H9 (cell line): ENCODE measurements around the gene YPEL4. TPM values are rescaled to one million over a fixed set of nuclear protein-coding genes. Genes with fewer than 3 reads are reported as not detected.

Experiments used
- DNase-seq: peaks from one replicate; pipeline ENCODE4 v3.0.0-alpha.2; 2017
- H2AFZ ChIP-seq: one replicate; pipeline ENCODE4 v1.6.1; 2013; ENCODE audit warnings: mild to moderate bottlenecking, low read length, control low read depth, moderate library complexity
- H2AK5ac ChIP-seq: 2 replicates; pipeline ENCODE4 v1.6.1; 2013; ENCODE audit warnings: low read length, control low read depth, mixed read lengths; ENCODE audit not compliant: insufficient read length
- H2BK120ac ChIP-seq: one replicate; pipeline ENCODE4 v1.6.1; 2013; ENCODE audit warnings: low read depth, mild to moderate bottlenecking, low read length, control low read depth, inconsistent platforms; ENCODE audit not compliant: poor library complexity, severe bottlenecking
- H2BK12ac ChIP-seq: 2 replicates; pipeline ENCODE4 v1.6.1; 2013; ENCODE audit warnings: low read length, control low read depth, mixed read lengths, low read depth; ENCODE audit not compliant: insufficient read length
- H2BK15ac ChIP-seq: 2 replicates; pipeline ENCODE4 v1.6.1; 2013; ENCODE audit warnings: low read depth, low read length, control low read depth
- H2BK20ac ChIP-seq: one replicate; pipeline ENCODE4 v1.6.1; 2013; ENCODE audit warnings: low read depth, mild to moderate bottlenecking, low read length, control low read depth, inconsistent platforms; ENCODE audit not compliant: poor library complexity, severe bottlenecking
- H2BK5ac ChIP-seq: 2 replicates; pipeline ENCODE4 v1.6.1; 2013; ENCODE audit warnings: low read length, control low read depth, mixed read lengths; ENCODE audit not compliant: insufficient read length
- H3K14ac ChIP-seq: 2 replicates; pipeline ENCODE4 v1.6.1; 2013; ENCODE audit warnings: low read length, control low read depth; ENCODE audit not compliant: insufficient read depth
- H3K18ac ChIP-seq: 2 replicates; pipeline ENCODE4 v1.6.1; 2013; ENCODE audit warnings: low read depth, mild to moderate bottlenecking, mixed read lengths, low read length, control low read depth; ENCODE audit not compliant: insufficient read length
- H3K23ac ChIP-seq: 2 replicates; pipeline ENCODE4 v1.6.1; 2013; ENCODE audit warnings: low read length, control low read depth, mixed read lengths, low read depth; ENCODE audit not compliant: insufficient read length
- H3K23me2 ChIP-seq: 2 replicates; pipeline ENCODE4 v1.6.1; 2013; ENCODE audit warnings: low read depth, mild to moderate bottlenecking, mixed read lengths, low read length, control low read depth; ENCODE audit not compliant: insufficient read length, poor library complexity, severe bottlenecking
- H3K27ac ChIP-seq: 2 replicates; pipeline ENCODE4 v1.5.1; 2013; ENCODE audit warnings: low read length, control low read depth, mixed read lengths, low read depth; ENCODE audit not compliant: insufficient read length
- H3K27me3 ChIP-seq: 2 replicates; pipeline ENCODE4 v1.6.1; 2013; ENCODE audit warnings: low read length, control low read depth, inconsistent platforms; ENCODE audit not compliant: insufficient read depth
- H3K4ac ChIP-seq: 2 replicates; pipeline ENCODE4 v1.6.1; 2013; ENCODE audit warnings: low read depth, mild to moderate bottlenecking, control low read depth, inconsistent platforms, low read length, moderate library complexity
- H3K4me1 ChIP-seq: 2 replicates; pipeline ENCODE4 v1.6.1; 2013; ENCODE audit warnings: low read length, control low read depth, inconsistent platforms; ENCODE audit not compliant: insufficient read depth
- H3K4me2 ChIP-seq: 2 replicates; pipeline ENCODE4 v1.6.1; 2013; ENCODE audit warnings: low read length, control low read depth, mixed read lengths; ENCODE audit not compliant: insufficient read length, insufficient read depth
- H3K56ac ChIP-seq: 2 replicates; pipeline ENCODE4 v1.6.1; 2013; ENCODE audit warnings: low read depth, mild to moderate bottlenecking, mixed read lengths, low read length, control low read depth; ENCODE audit not compliant: insufficient read length
- H3K79me1 ChIP-seq: 2 replicates; pipeline ENCODE4 v1.6.1; 2013; ENCODE audit warnings: low read depth, mild to moderate bottlenecking, moderate library complexity, low read length, control low read depth, inconsistent platforms; ENCODE audit not compliant: insufficient read depth, poor library complexity, severe bottlenecking
- H3K79me2 ChIP-seq: 2 replicates; pipeline ENCODE4 v1.6.1; 2013; ENCODE audit warnings: low read length, control low read depth, inconsistent platforms; ENCODE audit not compliant: insufficient read depth
- H3K9ac ChIP-seq: 2 replicates; pipeline ENCODE4 v1.6.1; 2013; ENCODE audit warnings: low read length, control low read depth, mixed read lengths; ENCODE audit not compliant: insufficient read length; ENCODE audit errors: extremely low read depth
- H3K9me3 ChIP-seq: one replicate; pipeline ENCODE4 v1.6.1; 2013; ENCODE audit warnings: low read depth, low read length, inconsistent platforms; ENCODE audit not compliant: control insufficient read depth
- H3T11ph ChIP-seq: one replicate; pipeline ENCODE4 v1.6.1; 2013; ENCODE audit warnings: mild to moderate bottlenecking, low read length, control low read depth, inconsistent platforms
- H4K20me1 ChIP-seq: one replicate; pipeline ENCODE4 v1.6.1; 2013; ENCODE audit not compliant: control insufficient read depth, insufficient read length, insufficient read depth
- H4K5ac ChIP-seq: 2 replicates; pipeline ENCODE4 v1.6.1; 2013; ENCODE audit warnings: low read depth, mild to moderate bottlenecking, mixed read lengths, low read length, control low read depth; ENCODE audit not compliant: insufficient read length
- H4K8ac ChIP-seq: replicated peaks from 2 replicates; pipeline ENCODE4 v1.6.1; 2013; ENCODE audit warnings: low read length, control low read depth, mixed read lengths, low read depth; ENCODE audit not compliant: insufficient read length
- H4K91ac ChIP-seq: 2 replicates; pipeline ENCODE4 v1.6.1; 2013; ENCODE audit warnings: low read depth, mild to moderate bottlenecking, moderate library complexity, mixed read lengths, low read length, control low read depth; ENCODE audit not compliant: insufficient read length
- H3K27ac Mint-ChIP-seq, 3 experiments: 2 replicates in 2 of 3; 3 replicates in 1 of 3; pipeline ENCODE4 v1.8.0; 2020 to 2021; ENCODE audit warnings: mixed read lengths in 3 of 3, mild to moderate bottlenecking in 1 of 3, moderate library complexity in 1 of 3
- H3K27me3 Mint-ChIP-seq: 2 replicates; pipeline ENCODE4 v1.8.0; 2021; ENCODE audit warnings: low read depth, mild to moderate bottlenecking, moderate library complexity, mixed read lengths
- H3K36me3 Mint-ChIP-seq, 3 experiments: 2 replicates in 2 of 3; 3 replicates in 1 of 3; pipeline ENCODE4 v1.8.0; 2020 to 2021; ENCODE audit warnings: low read depth in 3 of 3, mixed read lengths in 3 of 3; ENCODE audit not compliant: insufficient read depth in 1 of 3
- H3K4me1 Mint-ChIP-seq, 2 experiments: 2 replicates each; pipeline ENCODE4 v1.8.0; 2020; ENCODE audit warnings: mixed read lengths in 2 of 2
- H3K4me3 Mint-ChIP-seq, 2 experiments: 2 replicates in 1 of 2; 3 replicates in 1 of 2; pipeline ENCODE4 v1.8.0; 2020 to 2021; ENCODE audit warnings: mild to moderate bottlenecking in 2 of 2, mixed read lengths in 2 of 2, moderate library complexity in 1 of 2
- H3K9me3 Mint-ChIP-seq, 2 experiments: 2 replicates in 1 of 2; 3 replicates in 1 of 2; pipeline ENCODE4 v1.8.0; 2020; ENCODE audit warnings: mild to moderate bottlenecking in 2 of 2, mixed read lengths in 2 of 2, moderate library complexity in 1 of 2
- WGBS: extraction: QIAGEN DNeasy Blood & Tissue Kit; methylation state at CpG from one replicate; pipeline ENCODE4 v1.1.7; 2013; ENCODE audit warnings: missing lambda C conversion rate, low lambda C conversion rate, mixed read lengths; ENCODE audit not compliant: insufficient read length; ENCODE audit errors: extremely low coverage; 5-methylcytosine and 5-hydroxymethylcytosine counted together
- total RNA-seq: library from RNA; stranded (reverse); gene quantifications from 2 replicates; pipeline ENCODE4 v1.2.1, GENCODE V29; 2021
- TF ChIP-seq, protein P1 (sequence below): fragments of 200-600 bp; sonication (generic); conservative IDR thresholded peaks from 3 replicates; pipeline ENCODE4 v1.8.0; 2021; ENCODE audit warnings: antibody characterized with exemption, mild to moderate bottlenecking

The YPEL4 gene
- total RNA-seq, 1 experiment from 2014 or later = 0.13 TPM

DNA sequence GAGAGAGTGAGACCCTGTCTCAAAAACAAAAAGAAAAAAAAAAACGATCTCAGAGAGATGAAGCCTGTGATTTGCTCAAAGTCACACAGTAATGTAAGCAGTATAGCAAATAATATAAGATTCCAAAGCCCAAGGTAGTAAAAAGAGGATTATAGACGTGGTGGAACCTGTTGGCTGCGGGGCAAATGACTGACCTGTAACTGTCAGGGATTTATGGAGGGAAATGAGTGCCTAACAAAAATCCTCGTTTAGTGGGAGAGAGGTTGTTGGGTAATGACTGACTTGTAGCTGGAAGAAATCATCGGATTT, 7.1 kb upstream of the YPEL4 start:
- H3K27ac Mint-ChIP-seq = peak overlapping the region in 1 of 3 experiments; percentile 34; a peak in 2 of 7 replicates
- H2AFZ ChIP-seq = no peak overlapping the region
- no peaks in the 10 kb centered on the region for H3K4me1 ChIP-seq
- no peak overlapping the region for H2BK15ac ChIP-seq
- H3K27me3 ChIP-seq = no peaks in the 10 kb centered on the region
- H4K5ac ChIP-seq = no peak overlapping the region
- peaks cover 18 to 31% (median 26%) of the 10 kb centered on the region in 3 experiments for H3K36me3 Mint-ChIP-seq
- H2AK5ac ChIP-seq = no peak overlapping the region
- no peak overlapping the region for H2BK120ac ChIP-seq
- peaks cover 11 to 31% of the 10 kb centered on the region in 2 experiments for H3K4me1 Mint-ChIP-seq
- no peaks in the 10 kb centered on the region; a peak in 1 of 5 replicates for H3K9me3 Mint-ChIP-seq
- no peak overlapping the region for H3K18ac ChIP-seq
- no peaks in the 10 kb centered on the region for H3K9me3 ChIP-seq
- peaks cover 7% of the 10 kb centered on the region for H3K23me2 ChIP-seq
- H3K27me3 Mint-ChIP-seq = peaks cover 39% of the 10 kb centered on the region
- H3K27ac ChIP-seq = no peak overlapping the region
- H2BK5ac ChIP-seq = no peak overlapping the region
- peak overlapping the region; percentile 94 to 100 for H3K4me3 Mint-ChIP-seq
- H4K8ac ChIP-seq = no peak overlapping the region
- H3K4me2 ChIP-seq = peak overlapping the region; percentile 46
- DNase-seq = no peak
- no peak overlapping the region for H3T11ph ChIP-seq
- no peaks in the 10 kb centered on the region for H3K79me1 ChIP-seq
- peak overlapping the region; percentile 43 for H3K9ac ChIP-seq
- TF ChIP-seq, protein P1, sequence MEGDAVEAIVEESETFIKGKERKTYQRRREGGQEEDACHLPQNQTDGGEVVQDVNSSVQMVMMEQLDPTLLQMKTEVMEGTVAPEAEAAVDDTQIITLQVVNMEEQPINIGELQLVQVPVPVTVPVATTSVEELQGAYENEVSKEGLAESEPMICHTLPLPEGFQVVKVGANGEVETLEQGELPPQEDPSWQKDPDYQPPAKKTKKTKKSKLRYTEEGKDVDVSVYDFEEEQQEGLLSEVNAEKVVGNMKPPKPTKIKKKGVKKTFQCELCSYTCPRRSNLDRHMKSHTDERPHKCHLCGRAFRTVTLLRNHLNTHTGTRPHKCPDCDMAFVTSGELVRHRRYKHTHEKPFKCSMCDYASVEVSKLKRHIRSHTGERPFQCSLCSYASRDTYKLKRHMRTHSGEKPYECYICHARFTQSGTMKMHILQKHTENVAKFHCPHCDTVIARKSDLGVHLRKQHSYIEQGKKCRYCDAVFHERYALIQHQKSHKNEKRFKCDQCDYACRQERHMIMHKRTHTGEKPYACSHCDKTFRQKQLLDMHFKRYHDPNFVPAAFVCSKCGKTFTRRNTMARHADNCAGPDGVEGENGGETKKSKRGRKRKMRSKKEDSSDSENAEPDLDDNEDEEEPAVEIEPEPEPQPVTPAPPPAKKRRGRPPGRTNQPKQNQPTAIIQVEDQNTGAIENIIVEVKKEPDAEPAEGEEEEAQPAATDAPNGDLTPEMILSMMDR = no peak
- H4K20me1 ChIP-seq = no peaks in the 10 kb centered on the region
- H3K23ac ChIP-seq = no peak overlapping the region
- H3K4ac ChIP-seq = no peak overlapping the region
- WGBS = no CpG with 5 or more reads among the region's 5 CpGs
- peaks cover 5% of the 10 kb centered on the region; the same call in 1 of the 2 replicates for H3K79me2 ChIP-seq
- no peak overlapping the region for H2BK20ac ChIP-seq
- no peak overlapping the region for H3K14ac ChIP-seq
- H3K56ac ChIP-seq = no peak overlapping the region
- H2BK12ac ChIP-seq = no peak overlapping the region
- no peak overlapping the region for H4K91ac ChIP-seq
